B cell (primary cell): ENCODE data around the gene DGCR2. TPM values are rescaled to one million over a fixed set of nuclear protein-coding genes. Genes with fewer than 3 reads are reported as not detected.

Experiments used
- ATAC-seq: fragments of 200-7000 bp; cut with Tn5 transposase; one replicate; pipeline ENCODE4 v1.10.0; 2021; ENCODE audit warnings: low read depth, mild to moderate bottlenecking, moderate number of reproducible peaks, moderate library complexity
- CTCF ChIA-PET: fragments of 350-600 bp; sonication (Branson Sonifier 250); formaldehyde crosslinking; loops from one replicate; lab custom pipeline; 2021; ENCODE audit warnings: antibody characterized with exemption, inconsistent platforms; lab: Charles Lee
- POLR2A ChIA-PET: fragments of 350-600 bp; sonication (Branson Sonifier 250); formaldehyde crosslinking; loops from one replicate; lab custom pipeline; 2021; ENCODE audit warnings: antibody characterized with exemption; lab: Charles Lee
- DNase-seq: peaks from one replicate; pipeline ENCODE4 v3.0.0; 2013
- H2AFZ ChIP-seq: 2 replicates; pipeline ENCODE4 v1.6.1; 2012; ENCODE audit warnings: mild to moderate bottlenecking, low read depth, low read length; ENCODE audit not compliant: insufficient read depth, poor library complexity, severe bottlenecking
- H3K27ac ChIP-seq, 2 donors: 1 replicate in 1 of 2; 2 replicates in 1 of 2; pipeline ENCODE4 v1.5.1; 2012 to 2013; ENCODE audit warnings: low read length in 2 of 2, mild to moderate bottlenecking in 2 of 2, moderate library complexity in 1 of 2
- H3K27me3 ChIP-seq, 4 experiments: fragments of 200-600 bp in 1 of 4; sonication (generic) in 1 of 4; replicated peaks in 1 of 4; 1 replicate in 2 of 4; 2 replicates in 2 of 4; pipeline versions ENCODE4 v1.6.1 to v1.7.0; 2013 to 2016; ENCODE audit warnings: low read length in 3 of 4, mild to moderate bottlenecking in 2 of 4, mixed read lengths in 1 of 4, moderate library complexity in 1 of 4; ENCODE audit not compliant: insufficient read depth in 4 of 4, control insufficient read depth in 3 of 4; ENCODE audit errors: control extremely low read depth in 1 of 4
- H3K36me3 ChIP-seq, 2 experiments: replicated peaks in 1 of 2; 1 replicate in 1 of 2; 2 replicates in 1 of 2; pipeline versions ENCODE4 v1.6.1 to v1.7.1; 2013; ENCODE audit warnings: low read length in 1 of 2; ENCODE audit not compliant: insufficient read depth in 2 of 2, control insufficient read depth in 1 of 2; ENCODE audit errors: control extremely low read depth in 1 of 2, extremely low read depth in 1 of 2
- H3K4me1 ChIP-seq, 2 donors: fragments of 200-600 bp in 1 of 2; sonication (generic) in 1 of 2; 1 replicate in 1 of 2; 2 replicates in 1 of 2; pipeline versions ENCODE4 v1.5.1 to v1.6.1; 2013 to 2017; ENCODE audit warnings: low read length in 2 of 2; ENCODE audit not compliant: control insufficient read depth in 2 of 2, insufficient read depth in 2 of 2
- H3K4me2 ChIP-seq: replicated peaks from 2 replicates; pipeline ENCODE3; 2012; ENCODE audit warnings: mild to moderate bottlenecking, low read depth, low read length; ENCODE audit not compliant: poor library complexity, severe bottlenecking
- H3K4me3 ChIP-seq, 5 experiments: fragments of 200-600 bp in 1 of 5; sonication (generic) in 1 of 5; 1 replicate in 3 of 5; 2 replicates in 2 of 5; pipeline versions ENCODE4 v1.5.1 to v1.7.0; 2011 to 2016; ENCODE audit warnings: low read length in 4 of 5, mild to moderate bottlenecking in 4 of 5, low read depth in 2 of 5, control low read depth in 1 of 5, moderate library complexity in 1 of 5; ENCODE audit not compliant: insufficient read depth in 1 of 5; ENCODE audit errors: control extremely low read depth in 1 of 5, extremely low read depth in 1 of 5
- H3K79me2 ChIP-seq: fragments of 200-600 bp; sonication (generic); one replicate; pipeline ENCODE4 v1.6.0; 2016; ENCODE audit warnings: low read length; ENCODE audit not compliant: control insufficient read depth, insufficient read depth
- H3K9ac ChIP-seq: fragments of 200-600 bp; sonication (generic); 2 replicates; pipeline ENCODE4 v1.6.1; 2017; ENCODE audit warnings: mild to moderate bottlenecking, low read length, moderate library complexity
- H3K9me3 ChIP-seq, 3 donors: one replicate each; pipeline versions ENCODE4 v1.6.1 to v1.7.1; 2013; ENCODE audit warnings: low read length in 2 of 3; ENCODE audit not compliant: control insufficient read depth in 2 of 3, insufficient read depth in 1 of 3; ENCODE audit errors: control extremely low read depth in 1 of 3
- H4K20me1 ChIP-seq: 2 replicates; pipeline ENCODE4 v1.6.0; 2012; ENCODE audit warnings: mild to moderate bottlenecking, low read length; ENCODE audit not compliant: insufficient read depth, control insufficient read depth, poor library complexity, severe bottlenecking
- H3K27ac Mint-ChIP-seq: one replicate; pipeline ENCODE4 v1.8.0; 2021; ENCODE audit warnings: mixed read lengths
- H3K27me3 Mint-ChIP-seq: one replicate; pipeline ENCODE4 v1.8.0; 2021; ENCODE audit warnings: mixed read lengths
- H3K4me1 Mint-ChIP-seq: one replicate; pipeline ENCODE4 v1.8.0; 2021; ENCODE audit warnings: mixed read lengths
- H3K4me3 Mint-ChIP-seq: one replicate; pipeline ENCODE4 v1.8.0; 2021; ENCODE audit warnings: mixed read lengths
- H3K9me3 Mint-ChIP-seq: one replicate; pipeline ENCODE4 v1.8.0; 2022; ENCODE audit warnings: mixed read lengths; ENCODE audit not compliant: insufficient read depth
- EZH2 ChIP-seq: IDR thresholded peaks from 2 replicates; pipeline ENCODE4 v1.6.1; 2012; ENCODE audit warnings: borderline replicate concordance, low read depth, mild to moderate bottlenecking, moderate library complexity, low read length; ENCODE audit not compliant: insufficient read depth, poor library complexity, severe bottlenecking
- WGBS: methylation state at CpG from one replicate; pipeline ENCODE4 v1.1.5; 2013; ENCODE audit warnings: missing lambda C conversion rate; ENCODE audit not compliant: insufficient coverage; 5-methylcytosine and 5-hydroxymethylcytosine counted together
- intact Hi-C: fragments of 100-400 bp; cut with micrococcal nuclease; formaldehyde crosslinking; loops from one replicate; pipeline ENCODE4 v1.10.0; 2022
- polyA plus RNA-seq: library from polyadenylated mRNA; depleted of rRNA; stranded (reverse); fragments of >200 nt; gene quantifications from 2 replicates; pipeline ENCODE4 v1.2.3, GENCODE V29; 2012
- total RNA-seq, 2 donors: library from RNA; stranded (reverse); fragments of 120-200 nt in 1 of 2; gene quantifications; 1 replicate in 1 of 2; 2 replicates in 1 of 2; pipeline versions ENCODE4 v1.2.3 to v1.2.4, GENCODE V29; 2013 to 2022
- TF ChIP-seq, protein P1 (sequence below): fragments of 200-600 bp; IDR thresholded peaks from one replicate; pipeline ENCODE4 v1.8.0; 2022; ENCODE audit warnings: antibody characterized with exemption, mild to moderate bottlenecking

The DGCR2 gene
- total and polyA plus RNA-seq, 2 donors (not counting 1 experiment from before 2014, with no cell fraction given), result 28.8 to 49.5 TPM

DNA sequence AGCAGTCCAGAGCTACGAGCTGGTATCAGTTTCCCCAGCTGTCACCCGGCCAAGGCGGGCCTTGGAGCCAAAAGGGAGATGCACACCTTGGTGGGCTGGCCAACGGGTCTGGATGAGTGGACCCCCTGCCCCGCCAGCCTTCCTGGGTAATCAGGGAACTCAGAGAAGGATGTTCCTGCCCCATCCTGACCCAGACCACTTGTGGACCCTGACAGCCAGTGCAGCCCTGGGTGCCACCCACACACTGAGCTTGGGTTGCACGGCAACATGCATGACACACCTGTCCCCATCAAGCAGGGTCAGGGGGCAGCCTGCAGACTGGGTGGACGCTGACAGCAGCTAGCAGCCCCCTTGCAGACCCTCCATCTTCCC, 47.7 kb upstream of the DGCR2 start:
- Histone ChIP-seq H3K9ac (peak overlapping the region; percentile 53), H3K4me2 (peak overlapping the region; percentile 99), H3K27ac (no peak overlapping the region), H3K79me2 (peaks cover 40% of the 10 kb centered on the region), H3K4me3 (peak overlapping the region in 4 of 5 experiments; percentile 14 to 38 (median 28)), H3K36me3 (no peaks in the 10 kb centered on the region), H3K9me3 (peaks cover 0 to 11% (median 0%) of the 10 kb centered on the region in 3 donors), H3K4me1 (peaks cover 56 to 59% of the 10 kb centered on the region in 2 donors), H3K27me3 (peaks cover 0 to 44% (median 25%) of the 10 kb centered on the region in 4 experiments), H4K20me1 (peaks cover 14% of the 10 kb centered on the region), H2AFZ (peak overlapping the region; percentile 76)
- Mint-ChIP-seq H3K4me1 (peaks cover 54% of the 10 kb centered on the region), H3K27me3 (peaks cover 29% of the 10 kb centered on the region), H3K9me3 (no peaks in the 10 kb centered on the region), H3K27ac (no peak overlapping the region), H3K4me3 (peak overlapping the region; percentile 96)
- TF ChIP-seq, protein P1, sequence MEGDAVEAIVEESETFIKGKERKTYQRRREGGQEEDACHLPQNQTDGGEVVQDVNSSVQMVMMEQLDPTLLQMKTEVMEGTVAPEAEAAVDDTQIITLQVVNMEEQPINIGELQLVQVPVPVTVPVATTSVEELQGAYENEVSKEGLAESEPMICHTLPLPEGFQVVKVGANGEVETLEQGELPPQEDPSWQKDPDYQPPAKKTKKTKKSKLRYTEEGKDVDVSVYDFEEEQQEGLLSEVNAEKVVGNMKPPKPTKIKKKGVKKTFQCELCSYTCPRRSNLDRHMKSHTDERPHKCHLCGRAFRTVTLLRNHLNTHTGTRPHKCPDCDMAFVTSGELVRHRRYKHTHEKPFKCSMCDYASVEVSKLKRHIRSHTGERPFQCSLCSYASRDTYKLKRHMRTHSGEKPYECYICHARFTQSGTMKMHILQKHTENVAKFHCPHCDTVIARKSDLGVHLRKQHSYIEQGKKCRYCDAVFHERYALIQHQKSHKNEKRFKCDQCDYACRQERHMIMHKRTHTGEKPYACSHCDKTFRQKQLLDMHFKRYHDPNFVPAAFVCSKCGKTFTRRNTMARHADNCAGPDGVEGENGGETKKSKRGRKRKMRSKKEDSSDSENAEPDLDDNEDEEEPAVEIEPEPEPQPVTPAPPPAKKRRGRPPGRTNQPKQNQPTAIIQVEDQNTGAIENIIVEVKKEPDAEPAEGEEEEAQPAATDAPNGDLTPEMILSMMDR, result no peak
- TF ChIP-seq EZH2, result no peak
- intact Hi-C loops, result no loop called here
- CTCF ChIA-PET, result interaction anchor here (0.9 kb wide), 1 partner anchor 460 kb away, joined by 3 read pairs; no protein-coding TSS in a partner anchor
- ATAC-seq, result no peak
- POLR2A ChIA-PET, result no interaction called here
- peak; percentile 18 for DNase-seq
- WGBS, result 60% methylated on average over 7 of the region's 7 CpGs
